Trophoblast cell (in vitro differentiated cells and primary cell): ENCODE data around the gene BEGAIN.

Experiments used
- DNase-seq, 2 donors: peaks; one replicate each; pipeline ENCODE4 v3.0.0-alpha.2; 2016
- H2AFZ ChIP-seq: 2 replicates; pipeline ENCODE4 v1.6.1; 2013; ENCODE audit warnings: low read length, moderate library complexity, mild to moderate bottlenecking; ENCODE audit not compliant: insufficient read depth, poor library complexity
- H2AK5ac ChIP-seq: 2 replicates; pipeline ENCODE4 v1.6.1; 2013; ENCODE audit warnings: mild to moderate bottlenecking, low read length
- H2BK120ac ChIP-seq: 2 replicates; pipeline ENCODE4 v1.6.1; 2013; ENCODE audit warnings: low read length, mild to moderate bottlenecking, moderate library complexity; ENCODE audit not compliant: insufficient read depth, poor library complexity
- H2BK12ac ChIP-seq: 2 replicates; pipeline ENCODE4 v1.6.1; 2013; ENCODE audit warnings: mild to moderate bottlenecking, low read length, moderate library complexity
- H2BK5ac ChIP-seq: 2 replicates; pipeline ENCODE4 v1.6.1; 2013; ENCODE audit warnings: low read length, low read depth, moderate library complexity, mild to moderate bottlenecking; ENCODE audit not compliant: poor library complexity
- H3K14ac ChIP-seq: 2 replicates; pipeline ENCODE4 v1.6.1; 2013; ENCODE audit warnings: mild to moderate bottlenecking, low read length
- H3K18ac ChIP-seq: 2 replicates; pipeline ENCODE4 v1.6.1; 2013; ENCODE audit warnings: mild to moderate bottlenecking, low read length
- H3K23ac ChIP-seq: 2 replicates; pipeline ENCODE4 v1.6.1; 2013; ENCODE audit warnings: low read length
- H3K27ac ChIP-seq: 2 replicates; pipeline ENCODE4 v1.5.1; 2013; ENCODE audit warnings: low read depth, mild to moderate bottlenecking, inconsistent platforms, low read length, moderate library complexity
- H3K27me3 ChIP-seq: 2 replicates; pipeline ENCODE4 v1.6.1; 2013; ENCODE audit warnings: inconsistent platforms, mild to moderate bottlenecking, low read length, moderate library complexity; ENCODE audit not compliant: insufficient read depth
- H3K36me3 ChIP-seq, 2 experiments: 1 replicate in 1 of 2; 2 replicates in 1 of 2; pipeline ENCODE4 v1.6.1; 2013; ENCODE audit warnings: low read length in 2 of 2, mild to moderate bottlenecking in 2 of 2, moderate library complexity in 1 of 2; ENCODE audit not compliant: insufficient read depth in 2 of 2, control insufficient read depth in 1 of 2
- H3K4ac ChIP-seq: 2 replicates; pipeline ENCODE4 v1.6.1; 2013; ENCODE audit warnings: low read depth, mild to moderate bottlenecking, low read length, moderate library complexity
- H3K4me1 ChIP-seq, 2 experiments: 1 replicate in 1 of 2; 2 replicates in 1 of 2; pipeline ENCODE4 v1.6.1; 2013; ENCODE audit warnings: low read length in 2 of 2, mild to moderate bottlenecking in 2 of 2, moderate library complexity in 1 of 2; ENCODE audit not compliant: insufficient read depth in 2 of 2, control insufficient read depth in 1 of 2
- H3K4me2 ChIP-seq: 2 replicates; pipeline ENCODE4 v1.6.1; 2013; ENCODE audit warnings: inconsistent platforms, mild to moderate bottlenecking, low read length, moderate library complexity
- H3K4me3 ChIP-seq: 2 replicates; pipeline ENCODE4 v1.5.1; 2013; ENCODE audit warnings: mild to moderate bottlenecking, low read depth, low read length, inconsistent platforms
- H3K79me1 ChIP-seq: one replicate; pipeline ENCODE4 v1.6.1; 2013; ENCODE audit warnings: low read length
- H3K79me2 ChIP-seq: 2 replicates; pipeline ENCODE4 v1.6.1; 2013; ENCODE audit warnings: low read length, mild to moderate bottlenecking; ENCODE audit not compliant: control insufficient read depth, insufficient read depth, poor library complexity
- H3K9ac ChIP-seq: 2 replicates; pipeline ENCODE4 v1.6.1; 2013; ENCODE audit warnings: mild to moderate bottlenecking, low read length
- H3K9me3 ChIP-seq: 2 replicates; pipeline ENCODE4 v1.6.1; 2013; ENCODE audit warnings: low read depth, mild to moderate bottlenecking, control low read depth, inconsistent platforms, low read length; ENCODE audit not compliant: insufficient read depth
- H4K12ac ChIP-seq: 2 replicates; pipeline ENCODE4 v1.6.1; 2013; ENCODE audit warnings: low read depth, mild to moderate bottlenecking, low read length, moderate library complexity
- H4K8ac ChIP-seq: 2 replicates; pipeline ENCODE4 v1.6.1; 2013; ENCODE audit warnings: low read depth, mild to moderate bottlenecking, low read length, moderate library complexity
- H4K91ac ChIP-seq: one replicate; pipeline ENCODE4 v1.6.1; 2013; ENCODE audit warnings: low read depth, mild to moderate bottlenecking, low read length, moderate library complexity
- WGBS: extraction: QIAGEN DNeasy Blood & Tissue Kit; methylation state at CpG from one replicate; pipeline ENCODE4 v1.1.7; 2013; ENCODE audit warnings: missing lambda C conversion rate; ENCODE audit not compliant: insufficient read length, insufficient coverage; ENCODE audit errors: extremely low coverage; 5-methylcytosine and 5-hydroxymethylcytosine counted together

The BEGAIN gene

GRCh38 chr14:100526057-100526456, 61.2 kb downstream of the BEGAIN start:
- Histone ChIP-seq H3K14ac (no peak overlapping the region), H3K23ac (no peak overlapping the region), H2AFZ (no peak overlapping the region), H3K27me3 (no peaks in the 10 kb centered on the region), H3K9me3 (peaks cover 8% of the 10 kb centered on the region), H2BK12ac (no peak overlapping the region), H4K8ac (no peak overlapping the region), H4K12ac (no peak overlapping the region), H3K79me1 (no peaks in the 10 kb centered on the region), H2BK5ac (no peak overlapping the region), H3K4me2 (no peak overlapping the region), H2AK5ac (no peak overlapping the region), H4K91ac (no peak overlapping the region), H3K4ac (no peak overlapping the region), H3K18ac (no peak overlapping the region), H3K36me3 (peaks cover 0 to 4% of the 10 kb centered on the region in 2 experiments), H3K9ac (no peak overlapping the region), H3K27ac (no peak overlapping the region), H3K79me2 (no peaks in the 10 kb centered on the region), H3K4me1 (no peaks in the 10 kb centered on the region), H2BK120ac (no peak overlapping the region), H3K4me3 (no peak overlapping the region)
- DNase-seq, result no peak
- no CpG with 5 or more reads among the region's 4 CpGs for WGBS

GRCh38 chr14:100525615-100526014, 61.6 kb downstream of the BEGAIN start:
- no CpG with 5 or more reads among the region's 11 CpGs for WGBS
- no peak overlapping the region for H4K8ac ChIP-seq

GRCh38 chr14:100524933-100525243, 62.3 kb downstream of the BEGAIN start:
- peak; percentile 11 to 35 for DNase-seq
- Histone ChIP-seq H3K79me1 (no peaks in the 10 kb centered on the region), H3K9me3 (peaks cover 8% of the 10 kb centered on the region), H4K8ac (no peak overlapping the region), H2AK5ac (no peak overlapping the region), H3K27ac (no peak overlapping the region), H3K79me2 (no peaks in the 10 kb centered on the region), H3K4me2 (no peak overlapping the region), H3K4me1 (no peaks in the 10 kb centered on the region), H2BK5ac (no peak overlapping the region), H3K18ac (no peak overlapping the region), H3K4me3 (no peak overlapping the region), H2BK12ac (no peak overlapping the region), H3K27me3 (no peaks in the 10 kb centered on the region), H3K14ac (no peak overlapping the region), H2BK120ac (no peak overlapping the region), H3K36me3 (peaks cover 0 to 4% of the 10 kb centered on the region in 2 experiments), H4K12ac (no peak overlapping the region), H3K4ac (no peak overlapping the region), H2AFZ (no peak overlapping the region), H3K9ac (no peak overlapping the region), H3K23ac (no peak overlapping the region), H4K91ac (no peak overlapping the region)
- WGBS, result no CpG with 5 or more reads among the region's 8 CpGs

More at GRCh38 chr14:100525615-100526014, 61.6 kb downstream of the BEGAIN start:
- no peak overlapping the region for H3K14ac ChIP-seq
- H2BK12ac ChIP-seq, result no peak overlapping the region
- no peaks in the 10 kb centered on the region for H3K79me2 ChIP-seq
- H3K4me2 ChIP-seq, result no peak overlapping the region
- no peak overlapping the region for H2BK5ac ChIP-seq
- no peak overlapping the region for H3K9ac ChIP-seq
- no peak overlapping the region for H2AFZ ChIP-seq
- peaks cover 0 to 4% of the 10 kb centered on the region in 2 experiments for H3K36me3 ChIP-seq
- no peaks in the 10 kb centered on the region for H3K79me1 ChIP-seq
- no peaks in the 10 kb centered on the region for H3K4me1 ChIP-seq
- peaks cover 8% of the 10 kb centered on the region for H3K9me3 ChIP-seq
- no peak overlapping the region for H4K91ac ChIP-seq
- no peak overlapping the region for H3K18ac ChIP-seq
- H4K12ac ChIP-seq, result no peak overlapping the region
- H3K27ac ChIP-seq, result no peak overlapping the region
- DNase-seq, result no peak
- no peak overlapping the region for H2AK5ac ChIP-seq
- H3K4me3 ChIP-seq, result no peak overlapping the region
- no peak overlapping the region for H2BK120ac ChIP-seq
- H3K4ac ChIP-seq, result no peak overlapping the region
- no peak overlapping the region for H3K23ac ChIP-seq
- H3K27me3 ChIP-seq, result no peaks in the 10 kb centered on the region

- Histone ChIP-seq H4K91ac (no peak overlapping the region), H3K4me1 (no peaks in the 10 kb centered on the region), H3K79me1 (no peaks in the 10 kb centered on the region), H3K4me2 (no peak overlapping the region), H3K23ac (no peak overlapping the region), H2AK5ac (no peak overlapping the region), H3K36me3 (peaks cover 0 to 4% of the 10 kb centered on the region in 2 experiments), H3K27ac (no peak overlapping the region), H2BK5ac (no peak overlapping the region), H4K12ac (no peak overlapping the region), H4K8ac (no peak overlapping the region), H3K79me2 (no peaks in the 10 kb centered on the region), H3K27me3 (no peaks in the 10 kb centered on the region), H2AFZ (no peak overlapping the region), H3K9me3 (peaks cover 7% of the 10 kb centered on the region), H3K4ac (no peak overlapping the region), H2BK12ac (no peak overlapping the region), H3K4me3 (no peak overlapping the region), H3K14ac (no peak overlapping the region), H3K9ac (no peak overlapping the region), H3K18ac (no peak overlapping the region), H2BK120ac (no peak overlapping the region)
- no CpG with 5 or more reads among the region's 12 CpGs for WGBS
- DNase-seq, result no peak
These were observed 62.8 kb downstream of the BEGAIN start for GRCh38 chr14:100524233-100524932.
